ENCODE data around the gene IPO9. TPM values are rescaled to one million over a fixed set of nuclear protein-coding genes. Genes with fewer than 3 reads are reported as not detected.

IPO9 gene
- polyA plus RNA-seq, 1 donor: 29.5 TPM

GRCh38 chr1:201788296-201788695 is 40.7 kb upstream of the IPO9 start:
- Histone ChIP-seq H3K27ac (ENCODE audit: low read length) (no peak overlapping the region), H3K9me3 (ENCODE audit: control insufficient read depth, low read depth, low read length) (no peaks in the 10 kb centered on the region), H3K4me3 (ENCODE audit: low read length) (no peak overlapping the region), H3K4me1 (ENCODE audit: control insufficient read depth, insufficient read depth, low read length) (no peaks in the 10 kb centered on the region), H3K36me3 (ENCODE audit: control insufficient read depth, insufficient read depth, low read length) (peaks cover 34% of the 10 kb centered on the region), H3K27me3 (ENCODE audit: control insufficient read depth, insufficient read depth, low read length) (no peaks in the 10 kb centered on the region)
- WGBS (ENCODE audit: insufficient coverage, low lambda C conversion rate): no CpG with 5 or more reads among the region's 18 CpGs
- no peak for DNase-seq

GRCh38 chr1:201789245-201789644 is 39.7 kb upstream of the IPO9 start:
- Histone ChIP-seq H3K36me3 (ENCODE audit: control insufficient read depth, insufficient read depth, low read length) (peaks cover 35% of the 10 kb centered on the region), H3K4me1 (ENCODE audit: control insufficient read depth, insufficient read depth, low read length) (no peaks in the 10 kb centered on the region), H3K9me3 (ENCODE audit: control insufficient read depth, low read depth, low read length) (no peaks in the 10 kb centered on the region), H3K4me3 (ENCODE audit: low read length) (no peak overlapping the region), H3K27me3 (ENCODE audit: control insufficient read depth, insufficient read depth, low read length) (no peaks in the 10 kb centered on the region), H3K27ac (ENCODE audit: low read length) (no peak overlapping the region)
- no peak for DNase-seq
- no CpG with 5 or more reads among the region's 5 CpGs for WGBS (ENCODE audit: insufficient coverage, low lambda C conversion rate)

- Histone ChIP-seq H3K4me3 (ENCODE audit: low read length) (no peak overlapping the region), H3K9me3 (ENCODE audit: control insufficient read depth, low read depth, low read length) (no peaks in the 10 kb centered on the region), H3K4me1 (ENCODE audit: control insufficient read depth, insufficient read depth, low read length) (no peaks in the 10 kb centered on the region), H3K27ac (ENCODE audit: low read length) (no peak overlapping the region), H3K27me3 (ENCODE audit: control insufficient read depth, insufficient read depth, low read length) (no peaks in the 10 kb centered on the region), H3K36me3 (ENCODE audit: control insufficient read depth, insufficient read depth, low read length) (peaks cover 41% of the 10 kb centered on the region)
- 100% methylated on average over 1 of the region's 2 CpGs for WGBS (ENCODE audit: insufficient coverage, low lambda C conversion rate)
- DNase-seq: no peak
Measured at GRCh38 chr1:201790261-201790660, 38.7 kb upstream of the IPO9 start.

GRCh38 chr1:201791051-201791778 is 37.7 kb upstream of the IPO9 start:
- H3K9me3 ChIP-seq (ENCODE audit: control insufficient read depth, low read depth, low read length): no peaks in the 10 kb centered on the region
- H3K27me3 ChIP-seq (ENCODE audit: control insufficient read depth, insufficient read depth, low read length): no peaks in the 10 kb centered on the region
- DNase-seq: peak; percentile 19 to 24
- H3K36me3 ChIP-seq (ENCODE audit: control insufficient read depth, insufficient read depth, low read length): peaks cover 36% of the 10 kb centered on the region
- 100% methylated on average over 1 of the region's 8 CpGs for WGBS (ENCODE audit: insufficient coverage, low lambda C conversion rate)
- no peak overlapping the region for H3K4me3 ChIP-seq (ENCODE audit: low read length)
- H3K4me1 ChIP-seq (ENCODE audit: control insufficient read depth, insufficient read depth, low read length): no peaks in the 10 kb centered on the region
- peak overlapping the region; percentile 19 for H3K27ac ChIP-seq (ENCODE audit: low read length)

GRCh38 chr1:201791779-201792173 is 37.2 kb upstream of the IPO9 start:
- H3K27ac ChIP-seq (ENCODE audit: low read length): peak overlapping the region; percentile 19
- no peak overlapping the region for H3K4me3 ChIP-seq (ENCODE audit: low read length)
- H3K27me3 ChIP-seq (ENCODE audit: control insufficient read depth, insufficient read depth, low read length): no peaks in the 10 kb centered on the region
- peak in 1 of 2 donors; percentile 18 for DNase-seq
- WGBS (ENCODE audit: insufficient coverage, low lambda C conversion rate): no CpG with 5 or more reads among the region's 3 CpGs
- no peaks in the 10 kb centered on the region for H3K9me3 ChIP-seq (ENCODE audit: control insufficient read depth, low read depth, low read length)
- H3K36me3 ChIP-seq (ENCODE audit: control insufficient read depth, insufficient read depth, low read length): peaks cover 30% of the 10 kb centered on the region
- no peaks in the 10 kb centered on the region for H3K4me1 ChIP-seq (ENCODE audit: control insufficient read depth, insufficient read depth, low read length)

- Histone ChIP-seq H3K9me3 (ENCODE audit: control insufficient read depth, low read depth, low read length) (no peaks in the 10 kb centered on the region), H3K4me3 (ENCODE audit: low read length) (no peak overlapping the region), H3K27me3 (ENCODE audit: control insufficient read depth, insufficient read depth, low read length) (no peaks in the 10 kb centered on the region), H3K27ac (ENCODE audit: low read length) (peak overlapping the region; percentile 19), H3K4me1 (ENCODE audit: control insufficient read depth, insufficient read depth, low read length) (no peaks in the 10 kb centered on the region), H3K36me3 (ENCODE audit: control insufficient read depth, insufficient read depth, low read length) (peaks cover 21% of the 10 kb centered on the region)
- WGBS (ENCODE audit: insufficient coverage, low lambda C conversion rate): 100% methylated on average over 1 of the region's 9 CpGs
- peak; percentile 63 to 65 for DNase-seq
Measured at GRCh38 chr1:201792534-201793305, 36.2 kb upstream of the IPO9 start.

- no peak for DNase-seq
- no peaks in the 10 kb centered on the region for H3K9me3 ChIP-seq (ENCODE audit: control insufficient read depth, low read depth, low read length)
- 80% methylated on average over 2 of the region's 11 CpGs for WGBS (ENCODE audit: insufficient coverage, low lambda C conversion rate)
- H3K4me3 ChIP-seq (ENCODE audit: low read length): no peak overlapping the region
- no peaks in the 10 kb centered on the region for H3K27me3 ChIP-seq (ENCODE audit: control insufficient read depth, insufficient read depth, low read length)
- H3K4me1 ChIP-seq (ENCODE audit: control insufficient read depth, insufficient read depth, low read length): no peaks in the 10 kb centered on the region
- peaks cover 19% of the 10 kb centered on the region for H3K36me3 ChIP-seq (ENCODE audit: control insufficient read depth, insufficient read depth, low read length)
- no peak overlapping the region for H3K27ac ChIP-seq (ENCODE audit: low read length)
Measured at GRCh38 chr1:201793306-201793925, 35.5 kb upstream of the IPO9 start.

GRCh38 chr1:201795066-201795465 is 33.9 kb upstream of the IPO9 start:
- Histone ChIP-seq H3K4me3 (ENCODE audit: low read length) (no peak overlapping the region), H3K27me3 (ENCODE audit: control insufficient read depth, insufficient read depth, low read length) (no peaks in the 10 kb centered on the region), H3K36me3 (ENCODE audit: control insufficient read depth, insufficient read depth, low read length) (peaks cover 11% of the 10 kb centered on the region), H3K4me1 (ENCODE audit: control insufficient read depth, insufficient read depth, low read length) (no peaks in the 10 kb centered on the region), H3K27ac (ENCODE audit: low read length) (no peak overlapping the region), H3K9me3 (ENCODE audit: control insufficient read depth, low read depth, low read length) (no peaks in the 10 kb centered on the region)
- 80% methylated on average over 1 of the region's 3 CpGs for WGBS (ENCODE audit: insufficient coverage, low lambda C conversion rate)
- DNase-seq: peak in 1 of 2 donors; percentile 15

GRCh38 chr1:201800246-201800645 is 28.7 kb upstream of the IPO9 start:
- no peak for DNase-seq
- H3K36me3 ChIP-seq (ENCODE audit: control insufficient read depth, insufficient read depth, low read length): peaks cover 7% of the 10 kb centered on the region
- no peaks in the 10 kb centered on the region for H3K4me1 ChIP-seq (ENCODE audit: control insufficient read depth, insufficient read depth, low read length)
- no peaks in the 10 kb centered on the region for H3K9me3 ChIP-seq (ENCODE audit: control insufficient read depth, low read depth, low read length)
- no peak overlapping the region for H3K27ac ChIP-seq (ENCODE audit: low read length)
- no peaks in the 10 kb centered on the region for H3K27me3 ChIP-seq (ENCODE audit: control insufficient read depth, insufficient read depth, low read length)
- H3K4me3 ChIP-seq (ENCODE audit: low read length): no peak overlapping the region

- no peak for DNase-seq
- Histone ChIP-seq H3K9me3 (ENCODE audit: control insufficient read depth, low read depth, low read length) (no peaks in the 10 kb centered on the region), H3K27ac (ENCODE audit: low read length) (no peak overlapping the region), H3K36me3 (ENCODE audit: control insufficient read depth, insufficient read depth, low read length) (peaks cover 36% of the 10 kb centered on the region), H3K4me1 (ENCODE audit: control insufficient read depth, insufficient read depth, low read length) (no peaks in the 10 kb centered on the region), H3K27me3 (ENCODE audit: control insufficient read depth, insufficient read depth, low read length) (no peaks in the 10 kb centered on the region), H3K4me3 (ENCODE audit: low read length) (no peak overlapping the region)
- 83% methylated on average over 2 of the region's 4 CpGs for WGBS (ENCODE audit: insufficient coverage, low lambda C conversion rate)
Measured at GRCh38 chr1:201806801-201807200, 22.2 kb upstream of the IPO9 start.

All from large intestine (tissue), 3 donors.